Lower leg skin (tissue), 4 donors: ENCODE measurements around the gene RALGPS2. TPM values are rescaled to one million over a fixed set of nuclear protein-coding genes. Genes with fewer than 3 reads are reported as not detected.

ENCODE experiments used
- DNase-seq, 2 donors: peaks; one replicate each; pipeline ENCODE4 v3.0.0-alpha.2; 2019; ENCODE audit warnings: low spot score in 2 of 2
- H3K4me3 ChIP-seq: fragments of 200-600 bp; sonication (generic); 2 replicates; pipeline ENCODE4 v1.5.1; 2017; ENCODE audit warnings: mild to moderate bottlenecking, low read depth; ENCODE audit not compliant: poor library complexity, severe bottlenecking
- POLR2A ChIP-seq, 2 donors: fragments of 450-650 bp; IDR thresholded peaks; one replicate each; pipeline ENCODE4 v1.6.1; 2016 to 2017; ENCODE audit warnings: antibody characterized with exemption in 2 of 2, mild to moderate bottlenecking in 1 of 2, moderate library complexity in 1 of 2
- WGBS, 2 donors: methylation state at CpG; one replicate each; pipeline ENCODE4 v1.1.5; 2018; 5-methylcytosine and 5-hydroxymethylcytosine counted together
- intact Hi-C: fragments of 100-400 bp; cut with DNase I; formaldehyde crosslinking; loops from one replicate; pipeline ENCODE4 v1.15.0; 2023; ENCODE audit warnings: low total_unique reads
- total RNA-seq, 4 donors: library from RNA; depleted of rRNA; stranded (reverse); fragments of >200 nt; gene quantifications; one replicate each; pipeline ENCODE4 v1.1.0, GENCODE V29; 2016
- TF ChIP-seq, protein P1 (sequence below), 3 donors: fragments of 450-650 bp; IDR thresholded peaks; one replicate each; pipeline ENCODE4 v1.5.1; 2016; ENCODE audit warnings: antibody characterized with exemption in 3 of 3, mild to moderate bottlenecking in 3 of 3, moderate library complexity in 2 of 3

The RALGPS2 gene
- total RNA-seq, 4 donors from 2014 or later, result 26.2 to 33.5 (median 31.7) TPM

DNA sequence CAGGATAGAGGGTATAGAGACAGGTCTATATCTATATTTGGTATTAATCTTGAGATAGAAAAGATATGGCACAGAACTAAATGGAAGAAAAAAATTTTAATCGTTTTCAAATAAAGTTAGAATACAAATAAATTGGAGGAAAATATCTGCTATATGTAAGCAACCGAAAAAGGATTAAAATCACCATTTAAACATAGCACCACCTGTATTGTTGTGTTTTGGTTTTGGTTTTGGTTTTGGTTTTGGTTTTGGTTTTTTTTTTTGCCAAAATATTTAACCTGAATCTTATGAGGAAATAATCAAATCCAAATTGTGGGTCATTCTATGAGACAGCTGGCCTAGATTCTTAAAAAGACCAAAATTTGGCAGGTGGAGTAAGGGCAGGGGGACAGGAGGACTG lies 174.4 kb downstream of the RALGPS2 start:
- no peak overlapping the region for H3K4me3 ChIP-seq
- no peak for DNase-seq
- 67 to 91% methylated on average over 2 of the region's 2 CpGs for WGBS, 2 donors
- TF ChIP-seq, protein P1, sequence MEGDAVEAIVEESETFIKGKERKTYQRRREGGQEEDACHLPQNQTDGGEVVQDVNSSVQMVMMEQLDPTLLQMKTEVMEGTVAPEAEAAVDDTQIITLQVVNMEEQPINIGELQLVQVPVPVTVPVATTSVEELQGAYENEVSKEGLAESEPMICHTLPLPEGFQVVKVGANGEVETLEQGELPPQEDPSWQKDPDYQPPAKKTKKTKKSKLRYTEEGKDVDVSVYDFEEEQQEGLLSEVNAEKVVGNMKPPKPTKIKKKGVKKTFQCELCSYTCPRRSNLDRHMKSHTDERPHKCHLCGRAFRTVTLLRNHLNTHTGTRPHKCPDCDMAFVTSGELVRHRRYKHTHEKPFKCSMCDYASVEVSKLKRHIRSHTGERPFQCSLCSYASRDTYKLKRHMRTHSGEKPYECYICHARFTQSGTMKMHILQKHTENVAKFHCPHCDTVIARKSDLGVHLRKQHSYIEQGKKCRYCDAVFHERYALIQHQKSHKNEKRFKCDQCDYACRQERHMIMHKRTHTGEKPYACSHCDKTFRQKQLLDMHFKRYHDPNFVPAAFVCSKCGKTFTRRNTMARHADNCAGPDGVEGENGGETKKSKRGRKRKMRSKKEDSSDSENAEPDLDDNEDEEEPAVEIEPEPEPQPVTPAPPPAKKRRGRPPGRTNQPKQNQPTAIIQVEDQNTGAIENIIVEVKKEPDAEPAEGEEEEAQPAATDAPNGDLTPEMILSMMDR (IDR thresholded peaks at IDR 0.05), result no peak
- TF ChIP-seq POLR2A (IDR thresholded peaks at IDR 0.05), result no peak
- intact Hi-C loops, result no loop called here

- intact Hi-C loops, result no loop called here
- 54 to 93% methylated on average over 1 of the region's 1 CpG for WGBS, 2 donors
- DNase-seq, result no peak
- TF ChIP-seq, protein P1 (IDR thresholded peaks at IDR 0.05), result no peak
- TF ChIP-seq POLR2A (IDR thresholded peaks at IDR 0.05), result no peak
- no peak overlapping the region for H3K4me3 ChIP-seq
These were observed 176.6 kb downstream of the RALGPS2 start for GRCh38 chr1:178901482-178902125.

DNA sequence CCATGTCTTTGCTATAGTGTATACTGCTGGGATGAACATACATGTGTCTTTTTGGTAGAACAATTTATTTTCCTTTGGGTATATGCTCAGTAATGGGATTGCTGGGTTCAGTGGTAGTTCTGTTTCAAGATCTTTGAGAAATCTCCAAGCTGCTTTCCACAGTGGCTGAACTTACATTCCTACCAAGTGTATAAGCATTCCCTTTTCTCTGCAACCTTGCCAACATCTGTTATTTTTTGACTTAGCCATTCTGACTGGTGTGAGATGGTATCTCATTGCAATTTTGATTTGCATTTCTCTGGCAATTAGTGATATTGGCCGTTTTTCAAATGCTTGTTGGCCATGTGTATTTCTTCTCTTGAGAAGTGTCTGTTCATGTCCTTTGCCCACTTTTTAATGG lies 183.3 kb downstream of the RALGPS2 start:
- intact Hi-C loops, result no loop called here
- TF ChIP-seq, protein P1 (IDR thresholded peaks at IDR 0.05), result no peak
- TF ChIP-seq POLR2A (IDR thresholded peaks at IDR 0.05), result no peak
- 31 to 36% methylated on average over 1 of the region's 1 CpG for WGBS, 2 donors
- DNase-seq, result no peak
- H3K4me3 ChIP-seq, result no peak overlapping the region

DNA sequence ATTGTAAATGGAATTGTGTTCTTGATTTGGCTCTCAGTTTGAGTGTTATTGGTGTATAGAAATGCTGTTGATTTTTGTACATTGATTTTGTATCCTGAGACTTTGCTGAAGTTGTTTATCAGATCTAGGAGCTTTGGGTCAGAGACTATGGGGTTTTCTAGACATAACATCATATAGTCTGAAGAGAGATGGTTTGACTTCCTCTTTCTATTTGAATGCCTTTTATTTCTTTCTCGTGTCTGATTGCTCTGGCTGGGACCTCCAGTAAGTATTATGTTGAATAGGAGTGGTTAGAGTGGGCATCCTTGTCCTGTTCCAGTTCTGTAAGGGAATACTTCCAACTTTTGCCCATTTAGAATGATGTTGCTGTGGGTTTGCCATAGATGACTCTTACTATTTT lies 185.0 kb downstream of the RALGPS2 start:
- H3K4me3 ChIP-seq, result no peak overlapping the region
- DNase-seq, result no peak
- TF ChIP-seq POLR2A (IDR thresholded peaks at IDR 0.05), result no peak
- TF ChIP-seq, protein P1 (IDR thresholded peaks at IDR 0.05), result no peak
- 90 to 93% methylated on average over 1 of the region's 1 CpG for WGBS, 2 donors
- intact Hi-C loops, result no loop called here

GRCh38 chr1:178912597-178912996 lies 187.6 kb downstream of the RALGPS2 start:
- TF ChIP-seq, protein P1 (IDR thresholded peaks at IDR 0.05), result no peak
- no peak for TF ChIP-seq POLR2A (IDR thresholded peaks at IDR 0.05)
- intact Hi-C loops, result no loop called here
- DNase-seq, result no peak
- no peak overlapping the region for H3K4me3 ChIP-seq
- 93 to 97% methylated on average over 2 of the region's 2 CpGs for WGBS, 2 donors
